ENCODE measurements around the gene ZFY. TPM values are rescaled to one million over a fixed set of nuclear protein-coding genes. Genes with fewer than 3 reads are reported as not detected.

ZFY gene
- total and polyA plus RNA-seq, 2 of the 4 experiments (the other 2 are of a cell fraction), result not detected

DNA sequence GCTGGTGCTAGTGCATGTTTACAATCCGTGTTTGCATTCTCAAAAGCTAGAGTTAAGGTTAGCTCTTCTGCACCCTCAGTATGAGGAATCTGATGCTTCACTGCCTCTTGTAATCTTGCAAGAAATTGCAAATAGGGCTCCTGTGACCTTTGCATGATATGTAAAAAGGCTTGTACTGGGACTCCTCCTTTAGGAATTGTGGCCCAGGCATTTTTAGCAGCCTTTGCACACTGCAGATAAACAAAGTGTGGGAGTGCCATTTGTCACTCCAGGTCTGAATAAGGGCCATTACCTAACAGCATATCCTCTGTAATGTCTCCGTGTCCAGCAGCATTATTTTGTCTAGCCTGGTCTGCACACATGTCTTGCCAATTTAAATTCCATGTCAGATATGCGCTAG lies 49.3 kb upstream of the ZFY start:
- Histone ChIP-seq H3K18ac (ENCODE audit: low read depth, low read length) (no peak overlapping the region), H3K56ac (ENCODE audit: extremely low read depth, insufficient read depth, low read length) (no peak overlapping the region), H3K4me1 (ENCODE audit: control insufficient read depth, insufficient read depth, low read length) (no peaks in the 10 kb centered on the region), H3K9me1 (ENCODE audit: insufficient read depth, low read length) (no peaks in the 10 kb centered on the region), H2BK15ac (ENCODE audit: low read depth, low read length) (no peak overlapping the region), H3K79me1 (ENCODE audit: low read depth in 1 of 2, low read length in 2 of 2) (no peaks in the 10 kb centered on the region), H3K27ac (ENCODE audit: insufficient read depth, low read length) (no peak overlapping the region), H3K4ac (ENCODE audit: low read depth, low read length) (no peak overlapping the region), H4K8ac (ENCODE audit: low read depth in 2 of 2, low read length in 2 of 2) (no peak overlapping the region), H3K9me3 (ENCODE audit: control insufficient read depth, insufficient read depth, low read length) (no peaks in the 10 kb centered on the region), H3K9ac (ENCODE audit: low read depth, low read length) (no peak overlapping the region), H4K20me1 (ENCODE audit: insufficient read depth, low read length) (no peaks in the 10 kb centered on the region), H3K4me2 (ENCODE audit: low read depth, low read length) (no peak overlapping the region), H2AK9ac (replicated peaks; ENCODE audit: low read depth, low read length, poor library complexity) (no peak overlapping the region), H2BK20ac (ENCODE audit: low read depth, low read length) (no peak overlapping the region), H4K5ac (ENCODE audit: low read depth, low read length) (no peak overlapping the region), H2BK5ac (ENCODE audit: low read depth, low read length, poor library complexity, severe bottlenecking) (no peak overlapping the region), H3K14ac (replicated peaks; ENCODE audit: low read depth, low read length) (no peak overlapping the region), H3K23ac (ENCODE audit: low read depth, low read length) (no peak overlapping the region), H2AFZ (replicated peaks; ENCODE audit: low read length, poor library complexity) (no peak overlapping the region), H3K27me3 (ENCODE audit: control insufficient read depth, insufficient read depth, low read length) (no peaks in the 10 kb centered on the region), H3K36me3 (ENCODE audit: control insufficient read depth, insufficient read depth, low read length) (no peaks in the 10 kb centered on the region), H4K91ac (ENCODE audit: insufficient read depth, low read depth, low read length) (no peak overlapping the region), H2AK5ac (ENCODE audit: low read depth, low read length) (no peak overlapping the region), H3K4me3 (ENCODE audit: insufficient read depth, low read depth, low read length) (no peak overlapping the region), H2BK120ac (ENCODE audit: low read depth, low read length) (no peak overlapping the region)
- ATAC-seq (ENCODE audit: low read depth) (no peak), DNase-seq (no peak)
- TF ChIP-seq RCOR1 (IDR thresholded peaks at IDR 0.05; ENCODE audit: insufficient replicate concordance, low read length) (no peak), BHLHE40 (IDR thresholded peaks at IDR 0.05; ENCODE audit: low read depth, low read length) (no peak), RAD21 (IDR thresholded peaks at IDR 0.05; ENCODE audit: low read length) (no peak), FOS (IDR thresholded peaks at IDR 0.05; ENCODE audit: low read depth, low read length) (no peak)
- TF ChIP-seq, protein P1, sequence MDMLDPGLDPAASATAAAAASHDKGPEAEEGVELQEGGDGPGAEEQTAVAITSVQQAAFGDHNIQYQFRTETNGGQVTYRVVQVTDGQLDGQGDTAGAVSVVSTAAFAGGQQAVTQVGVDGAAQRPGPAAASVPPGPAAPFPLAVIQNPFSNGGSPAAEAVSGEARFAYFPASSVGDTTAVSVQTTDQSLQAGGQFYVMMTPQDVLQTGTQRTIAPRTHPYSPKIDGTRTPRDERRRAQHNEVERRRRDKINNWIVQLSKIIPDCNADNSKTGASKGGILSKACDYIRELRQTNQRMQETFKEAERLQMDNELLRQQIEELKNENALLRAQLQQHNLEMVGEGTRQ (IDR thresholded peaks at IDR 0.05; ENCODE audit: low read depth, low read length), result no peak
- in situ Hi-C loops (cut with MboI; ENCODE audit: low sequenced_read_pairs), result no loop called here
- no CpG with 5 or more reads among the region's 3 CpGs for WGBS, 2 experiments (ENCODE audit: extremely low coverage in 2 of 2, insufficient read length in 1 of 2)
- CTCF ChIA-PET, result no interaction called here
- no TSS peak for BruUV-seq (replicated peaks)
- dilution Hi-C loops (cut with HindIII; ENCODE audit: low sequenced_read_pairs, unreplicated experiment), result no loop called here
- intact Hi-C loops (cut with micrococcal nuclease), result no loop called here
- POLR2A ChIA-PET (ENCODE audit: unreplicated experiment), result no interaction called here

All from IMR-90 (cell line).